Chondrocyte (in vitro differentiated cells): ENCODE measurements around the gene GNG8. TPM values are rescaled to one million over a fixed set of nuclear protein-coding genes. Genes with fewer than 3 reads are reported as not detected.

ENCODE experiments used
- DNase-seq: peaks from one replicate; pipeline ENCODE4 v3.0.0; 2021; ENCODE audit warnings: mixed read lengths, low spot score
- H3K27ac Mint-ChIP-seq: one replicate; pipeline ENCODE4 v1.8.0; 2021; ENCODE audit warnings: mild to moderate bottlenecking, moderate library complexity, mixed read lengths; ENCODE audit not compliant: unreplicated experiment
- H3K27me3 Mint-ChIP-seq: 2 replicates; pipeline ENCODE4 v1.8.0; 2021; ENCODE audit warnings: low read depth, mixed read lengths
- H3K36me3 Mint-ChIP-seq: 2 replicates; pipeline ENCODE4 v1.8.0; 2021; ENCODE audit warnings: low read depth, mixed read lengths
- H3K4me1 Mint-ChIP-seq: 2 replicates; pipeline ENCODE4 v1.8.0; 2021; ENCODE audit warnings: low read depth, mild to moderate bottlenecking, mixed read lengths
- H3K4me3 Mint-ChIP-seq: one replicate; pipeline ENCODE4 v1.8.0; 2021; ENCODE audit warnings: mild to moderate bottlenecking, moderate library complexity, mixed read lengths; ENCODE audit not compliant: unreplicated experiment
- H3K9me3 Mint-ChIP-seq: 2 replicates; pipeline ENCODE4 v1.8.0; 2021; ENCODE audit warnings: low read depth, mixed read lengths
- CTCF ChIP-seq: fragments of 200-600 bp; sonication (generic); IDR thresholded peaks from 2 replicates; pipeline ENCODE4 v1.5.0; 2021; ENCODE audit warnings: antibody characterized with exemption, mild to moderate bottlenecking, moderate library complexity
- total RNA-seq: library from RNA; stranded (reverse); gene quantifications from 3 replicates; pipeline ENCODE4 v1.2.1, GENCODE V29; 2021

GNG8 gene
- total RNA-seq, 1 donor from 2014 or later, result not detected

- no peak overlapping the region for H3K4me3 Mint-ChIP-seq
- no peaks in the 10 kb centered on the region for H3K9me3 Mint-ChIP-seq
- peak; percentile 68 for DNase-seq
- H3K4me1 Mint-ChIP-seq, result peaks cover 30% of the 10 kb centered on the region
- H3K27ac Mint-ChIP-seq, result no peak overlapping the region
- H3K27me3 Mint-ChIP-seq, result no peaks in the 10 kb centered on the region
- no peak for TF ChIP-seq CTCF
- peaks cover 28% of the 10 kb centered on the region for H3K36me3 Mint-ChIP-seq
These were observed 30.0 kb downstream of the GNG8 start for GRCh38 chr19:46606019-46606418.

GRCh38 chr19:46605356-46605821 is 30.6 kb downstream of the GNG8 start:
- no peaks in the 10 kb centered on the region for H3K27me3 Mint-ChIP-seq
- peak; percentile 82 for DNase-seq

GRCh38 chr19:46604781-46605355 is 31.1 kb downstream of the GNG8 start:
- TF ChIP-seq CTCF, result no peak
- H3K9me3 Mint-ChIP-seq, result no peaks in the 10 kb centered on the region
- H3K4me3 Mint-ChIP-seq, result no peak overlapping the region
- H3K27ac Mint-ChIP-seq, result no peak overlapping the region
- H3K27me3 Mint-ChIP-seq, result no peaks in the 10 kb centered on the region
- DNase-seq, result peak; percentile 36
- H3K36me3 Mint-ChIP-seq, result peaks cover 22% of the 10 kb centered on the region
- H3K4me1 Mint-ChIP-seq, result peaks cover 32% of the 10 kb centered on the region

More at GRCh38 chr19:46605356-46605821, 30.6 kb downstream of the GNG8 start:
- Mint-ChIP-seq H3K4me1 (peaks cover 27% of the 10 kb centered on the region), H3K27ac (no peak overlapping the region), H3K9me3 (no peaks in the 10 kb centered on the region), H3K36me3 (peaks cover 24% of the 10 kb centered on the region), H3K4me3 (no peak overlapping the region)
- no peak for TF ChIP-seq CTCF

- peak overlapping the region; percentile 89 for H3K27ac Mint-ChIP-seq
These were observed 32.2 kb downstream of the GNG8 start for GRCh38 chr19:46603752-46604231.

GRCh38 chr19:46603195-46603637 is 32.8 kb downstream of the GNG8 start:
- peaks cover 33% of the 10 kb centered on the region for H3K4me1 Mint-ChIP-seq
- peaks cover 12% of the 10 kb centered on the region for H3K36me3 Mint-ChIP-seq
- no peaks in the 10 kb centered on the region for H3K27me3 Mint-ChIP-seq
- peaks cover 8% of the 10 kb centered on the region for H3K9me3 Mint-ChIP-seq
- peak; percentile 61 for DNase-seq
- TF ChIP-seq CTCF, result no peak
- peak overlapping the region; percentile 98 for H3K4me3 Mint-ChIP-seq
- H3K27ac Mint-ChIP-seq, result peak overlapping the region; percentile 89

More at GRCh38 chr19:46603752-46604231, 32.2 kb downstream of the GNG8 start:
- Mint-ChIP-seq H3K36me3 (peaks cover 13% of the 10 kb centered on the region), H3K27me3 (no peaks in the 10 kb centered on the region), H3K4me3 (peak overlapping the region; percentile 98), H3K9me3 (peaks cover 2% of the 10 kb centered on the region), H3K4me1 (peaks cover 33% of the 10 kb centered on the region)
- TF ChIP-seq CTCF, result no peak
- peak; percentile 58 for DNase-seq
